Prostate gland (tissue), 2 donors: ENCODE measurements around the gene ASPHD1. TPM values are rescaled to one million over a fixed set of nuclear protein-coding genes. Genes with fewer than 3 reads are reported as not detected.

Experiments used
- DNase-seq: peaks from one replicate; pipeline ENCODE4 v3.0.0-alpha.2; 2019; ENCODE audit warnings: low spot score
- H3K27ac ChIP-seq, 2 donors: fragments of 200-600 bp; sonication (generic); 2 replicates each; pipeline ENCODE4 v1.5.1; 2017 to 2019
- H3K27me3 ChIP-seq: fragments of 200-600 bp; sonication (generic); replicated peaks from 2 replicates; pipeline ENCODE4 v1.5.1; 2019; ENCODE audit not compliant: insufficient read depth
- H3K36me3 ChIP-seq, 2 donors: fragments of 200-600 bp; sonication (generic); 1 replicate in 1 of 2; 2 replicates in 1 of 2; pipeline versions ENCODE4 v1.5.1 to v1.8.1; 2017 to 2019
- H3K4me1 ChIP-seq: fragments of 200-600 bp; sonication (generic); replicated peaks from 2 replicates; pipeline ENCODE4 v1.5.1; 2019
- H3K4me3 ChIP-seq, 2 donors: fragments of 200-600 bp; sonication (generic); 2 replicates each; pipeline ENCODE4 v1.5.1; 2017 to 2019
- H3K9me3 ChIP-seq: fragments of 200-600 bp; sonication (generic); 2 replicates; pipeline ENCODE4 v1.5.1; 2017
- CTCF ChIP-seq, 4 experiments: fragments of 200-600 bp in 2 of 4; fragments of 450-650 bp in 2 of 4; sonication (generic) in 2 of 4; IDR thresholded peaks; 1 replicate in 3 of 4; 2 replicates in 1 of 4; pipeline ENCODE4 v1.5.1; 2016 to 2019; ENCODE audit warnings: antibody characterized with exemption in 4 of 4, mild to moderate bottlenecking in 2 of 4, moderate library complexity in 2 of 4
- POLR2A ChIP-seq: fragments of 450-650 bp; IDR thresholded peaks from one replicate; pipeline ENCODE4 v1.6.1; 2016; ENCODE audit warnings: antibody characterized with exemption, mild to moderate bottlenecking
- POLR2AphosphoS5 ChIP-seq: sonication (generic); formaldehyde crosslinking; IDR thresholded peaks from one replicate; pipeline ENCODE4 v1.6.1; 2017; ENCODE audit warnings: antibody characterized with exemption
- WGBS: methylation state at CpG from one replicate; pipeline ENCODE4 v1.1.5; 2018; 5-methylcytosine and 5-hydroxymethylcytosine counted together
- intact Hi-C: fragments of 100-400 bp; cut with DNase I; formaldehyde crosslinking; loops from one replicate; pipeline ENCODE4 v1.14.2; 2022
- total RNA-seq, 2 donors: library from RNA; depleted of rRNA; stranded (reverse); fragments of >200 nt; gene quantifications; one replicate each; pipeline ENCODE4 v1.1.0, GENCODE V29; 2016

Gene ASPHD1
- total RNA-seq, 2 donors from 2014 or later: 1.2 to 5.1 TPM

GRCh38 chr16:29899516-29900101, 679 bp upstream of the ASPHD1 start, which contains the start of gene SEZ6L2:
Gene SEZ6L2, minus strand, starts transcription at chr16:29899550. Its CDS starts 531 bp downstream, at chr16:29899019.
- peak within 1 kb of the TSS; percentile 73 to 77 for H3K27ac ChIP-seq

GRCh38 chr16:29900888-29901606, 759 bp downstream of the ASPHD1 start:
- H3K4me3 ChIP-seq: peak overlapping the region in 1 of 2 donors; percentile 57
- intact Hi-C loops: no loop called here

More at GRCh38 chr16:29899516-29900101, 679 bp upstream of the ASPHD1 start, which contains the start of gene SEZ6L2:
- H3K27me3 ChIP-seq: no peaks in the 10 kb centered on the region
- DNase-seq: peak; percentile 82
- TF ChIP-seq POLR2AphosphoS5 (peak; percentile 27), POLR2A (peak; percentile 21), CTCF (IDR thresholded peaks at IDR 0.05) (peak in 1 of 4 experiments; percentile 46)
- H3K36me3 ChIP-seq: no peaks in the 10 kb centered on the region
- intact Hi-C loops: no loop called here
- WGBS: 1% methylated on average over 29 of the region's 29 CpGs
- peak within 1 kb of the TSS; percentile 35 to 57 for H3K4me3 ChIP-seq
- peaks cover 3% of the 10 kb centered on the region for H3K4me1 ChIP-seq
- H3K9me3 ChIP-seq: no peaks in the 10 kb centered on the region

GRCh38 chr16:29901607-29901945, 1.3 kb downstream of the ASPHD1 start:
- Histone ChIP-seq H3K27ac (no peak overlapping the region), H3K9me3 (no peaks in the 10 kb centered on the region), H3K36me3 (no peaks in the 10 kb centered on the region), H3K4me3 (no peak overlapping the region), H3K27me3 (no peaks in the 10 kb centered on the region), H3K4me1 (peaks cover 3% of the 10 kb centered on the region)
- TF ChIP-seq CTCF (IDR thresholded peaks at IDR 0.05): no peak
- TF ChIP-seq POLR2A: no peak
- no peak for TF ChIP-seq POLR2AphosphoS5
- intact Hi-C loops: no loop called here
- DNase-seq: no peak
- WGBS: 89% methylated on average over 16 of the region's 19 CpGs

More at GRCh38 chr16:29900888-29901606, 759 bp downstream of the ASPHD1 start:
- no peaks in the 10 kb centered on the region for H3K27me3 ChIP-seq
- H3K9me3 ChIP-seq: no peaks in the 10 kb centered on the region
- 43% methylated on average over 24 of the region's 31 CpGs for WGBS
- H3K4me1 ChIP-seq: peaks cover 3% of the 10 kb centered on the region
- no peak overlapping the region for H3K27ac ChIP-seq
- no peaks in the 10 kb centered on the region for H3K36me3 ChIP-seq
- no peak for TF ChIP-seq CTCF (IDR thresholded peaks at IDR 0.05)
- no peak for TF ChIP-seq POLR2A
- no peak for TF ChIP-seq POLR2AphosphoS5
- no peak for DNase-seq

GRCh38 chr16:29903590-29903989, 3.3 kb downstream of the ASPHD1 start:
- intact Hi-C loops: no loop called here
- H3K27me3 ChIP-seq: no peaks in the 10 kb centered on the region
- TF ChIP-seq POLR2AphosphoS5 (no peak), POLR2A (no peak), CTCF (IDR thresholded peaks at IDR 0.05) (no peak)
- no peaks in the 10 kb centered on the region for H3K36me3 ChIP-seq
- H3K27ac ChIP-seq: no peak overlapping the region
- peaks cover 2% of the 10 kb centered on the region for H3K4me1 ChIP-seq
- DNase-seq: no peak
- 70% methylated on average over 4 of the region's 4 CpGs for WGBS
- no peaks in the 10 kb centered on the region for H3K9me3 ChIP-seq
- H3K4me3 ChIP-seq: no peak overlapping the region

GRCh38 chr16:29904947-29905346, 4.7 kb downstream of the ASPHD1 start:
- no peak for DNase-seq
- WGBS: 95% methylated on average over 7 of the region's 7 CpGs
- Histone ChIP-seq H3K27me3 (no peaks in the 10 kb centered on the region), H3K4me3 (no peak overlapping the region), H3K36me3 (no peaks in the 10 kb centered on the region), H3K27ac (no peak overlapping the region), H3K4me1 (no peaks in the 10 kb centered on the region), H3K9me3 (no peaks in the 10 kb centered on the region)
- no peak for TF ChIP-seq POLR2A
- no peak for TF ChIP-seq POLR2AphosphoS5
- intact Hi-C loops: no loop called here
